GM19240 (cell line): ENCODE data around the gene ZBTB8A.
"Not testable (repeated sequence)": the region's sequence is repeated elsewhere in the genome, so short reads cannot be mapped to it uniquely, and the experiment has no call there.

Source experiments
- DNase-seq: peaks from one replicate; pipeline ENCODE4 v3.0.0; 2011; ENCODE audit warnings: low spot score; ENCODE audit not compliant: insufficient read length

The ZBTB8A gene

GRCh38 chr1:32619701-32620485 is 80.7 kb downstream of the ZBTB8A start:
- peak; percentile 14 for DNase-seq

GRCh38 chr1:32622205-32622604 is 83.0 kb downstream of the ZBTB8A start:
- DNase-seq: no peak

GRCh38 chr1:32622806-32623681 is 83.8 kb downstream of the ZBTB8A start:
- no peak for DNase-seq

- no peak for DNase-seq
These were observed 84.5 kb downstream of the ZBTB8A start for GRCh38 chr1:32623775-32624174.

- DNase-seq: no peak
These were observed 86.9 kb downstream of the ZBTB8A start for GRCh38 chr1:32626176-32626575.

- no peak for DNase-seq
These were observed 88.5 kb downstream of the ZBTB8A start for GRCh38 chr1:32627596-32628162.

- not testable (repeated sequence) for DNase-seq
These were observed 90.9 kb downstream of the ZBTB8A start for GRCh38 chr1:32630173-32630572.

- DNase-seq: no peak
These were observed 93.6 kb downstream of the ZBTB8A start for GRCh38 chr1:32632829-32633228.

GRCh38 chr1:32635508-32636277 is 96.5 kb downstream of the ZBTB8A start:
- DNase-seq: no peak

GRCh38 chr1:32636914-32637645 is 97.9 kb downstream of the ZBTB8A start:
- no peak for DNase-seq

GRCh38 chr1:32639489-32640075 is 100.4 kb downstream of the ZBTB8A start:
- no peak for DNase-seq

- DNase-seq: not testable (repeated sequence)
These were observed 103.1 kb downstream of the ZBTB8A start for GRCh38 chr1:32642292-32642827.

GRCh38 chr1:32644426-32644825 is 105.2 kb downstream of the ZBTB8A start:
- no peak for DNase-seq

GRCh38 chr1:32647308-32648134 is 108.3 kb downstream of the ZBTB8A start:
- DNase-seq: no peak

GRCh38 chr1:32650248-32650751 is 111.1 kb downstream of the ZBTB8A start, which contains the start of gene ZBTB8OS:
TSS of gene ZBTB8OS (minus strand) at chr1:32650550. CDS start at chr1:32650529, 21 bp downstream.
- DNase-seq: peak; percentile 75

- peak; percentile 79 for DNase-seq
These were observed 111.7 kb downstream of the ZBTB8A start, which contains the start of gene RBBP4 for GRCh38 chr1:32650752-32651460. TSS of gene RBBP4 (plus strand) at chr1:32651208. CDS start at chr1:32651307, 99 bp downstream.

- peak; percentile 8 for DNase-seq
These were observed 112.3 kb downstream of the ZBTB8A start for GRCh38 chr1:32651461-32652073.
